NCI-H146 (cell line): Measurements from ENCODE around the gene WSB1.
"Not testable (repeated sequence)": the region's sequence is repeated elsewhere in the genome, so short reads cannot be mapped to it uniquely, and the experiment has no call there.

Experiments used
- DNase-seq: peaks from one replicate; lab custom pipeline; 2025; lab: John Stamatoyannopoulos, UW

Gene WSB1

GRCh38 chr17:27279132-27279531, 14.8 kb upstream of the WSB1 start:
- DNase-seq: not testable (repeated sequence)

DNA sequence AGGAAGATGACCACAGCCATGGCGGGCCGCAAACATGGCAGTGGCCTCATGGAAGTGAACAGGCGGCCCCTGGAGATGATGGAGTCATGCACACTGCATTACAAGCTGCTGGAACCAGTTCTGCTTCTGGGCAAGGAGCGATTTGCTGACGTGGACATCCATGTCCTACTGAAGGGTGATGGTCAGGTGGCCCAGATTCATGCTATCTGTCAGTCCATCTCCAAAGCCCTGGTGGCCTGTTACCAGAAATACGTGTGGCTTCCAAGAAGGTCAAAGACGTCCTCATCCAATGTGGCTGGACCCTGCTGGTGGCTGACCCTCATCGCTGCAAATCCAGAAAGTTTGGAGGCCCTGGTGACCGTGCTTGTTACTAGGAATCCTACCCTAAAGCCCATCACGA, 13.4 kb upstream of the WSB1 start:
- DNase-seq: no peak

DNA sequence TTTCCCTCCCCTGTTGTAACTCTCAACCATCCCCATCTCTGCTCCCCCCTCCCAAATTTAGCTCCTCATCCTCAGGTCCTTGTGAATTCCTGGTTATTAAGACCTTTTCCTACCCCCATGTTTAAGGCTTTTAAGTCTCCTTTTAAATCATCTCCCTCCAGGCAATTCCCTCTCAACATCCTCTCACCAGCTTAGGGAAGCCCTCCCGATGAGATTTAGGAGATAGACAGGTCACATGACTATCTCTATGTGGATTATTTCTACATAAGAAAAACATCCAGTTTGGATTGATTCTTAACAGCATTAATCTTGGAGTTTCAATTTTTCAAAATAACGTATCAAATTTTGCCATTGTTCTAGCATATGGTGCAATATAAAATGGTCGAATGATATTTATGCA, 12.5 kb upstream of the WSB1 start:
- no peak for DNase-seq

DNA sequence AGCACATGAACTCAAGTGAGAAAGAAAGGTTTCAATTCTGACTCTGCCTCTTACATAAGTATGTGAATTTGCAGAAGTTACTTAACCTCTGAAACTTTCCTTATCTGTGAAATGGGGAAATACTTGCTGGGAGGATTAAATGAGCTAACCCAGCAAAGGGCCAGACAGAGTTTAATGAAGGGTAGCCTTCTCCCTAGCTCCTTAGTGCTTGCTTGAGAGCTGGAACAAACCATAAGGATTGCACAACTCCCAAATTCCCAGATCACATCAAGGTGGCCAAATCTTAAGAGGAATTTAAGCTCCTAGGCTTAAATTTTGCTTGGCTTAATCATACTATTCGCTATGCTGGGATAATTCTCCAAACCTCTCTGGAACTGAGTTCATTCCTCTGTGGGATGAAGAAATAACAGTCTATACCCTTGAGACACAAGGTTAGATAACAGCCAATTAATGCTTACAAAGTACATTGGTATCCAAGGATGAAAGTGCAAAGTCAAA, 11.8 kb upstream of the WSB1 start:
- no peak for DNase-seq

- DNase-seq: no peak
Measured at GRCh38 chr17:27283060-27283459, 10.9 kb upstream of the WSB1 start.

GRCh38 chr17:27283751-27284150, 10.2 kb upstream of the WSB1 start:
- DNase-seq: no peak

DNA sequence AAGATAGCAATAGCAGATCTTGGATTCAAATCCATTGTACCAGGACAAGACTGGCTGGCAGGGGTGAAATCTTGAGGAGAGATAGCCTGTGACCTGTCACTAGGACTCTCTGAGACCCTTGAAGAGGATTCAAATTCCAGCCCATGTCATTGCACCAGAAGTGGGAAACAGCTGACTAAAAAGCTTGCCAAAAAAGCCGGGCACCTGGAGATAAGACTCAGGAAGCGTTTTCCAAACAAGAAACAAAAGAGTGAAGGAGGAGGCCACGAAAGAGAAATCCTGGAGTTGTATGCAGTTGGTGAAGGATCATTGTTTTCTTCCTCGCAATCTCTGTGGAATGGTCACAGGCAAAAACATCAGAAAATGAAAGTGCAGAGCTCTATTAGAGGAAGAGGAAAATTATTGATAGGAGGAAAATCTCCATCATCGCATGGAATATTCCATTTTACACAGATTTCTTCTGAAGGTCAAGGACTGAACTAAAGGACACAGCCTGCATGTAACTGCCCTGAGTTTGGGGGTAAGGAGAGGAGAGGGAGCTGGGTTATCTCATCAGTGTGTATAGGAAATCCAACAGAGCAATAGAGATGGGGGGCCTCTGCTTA, 9.0 kb upstream of the WSB1 start:
- no peak for DNase-seq

DNA sequence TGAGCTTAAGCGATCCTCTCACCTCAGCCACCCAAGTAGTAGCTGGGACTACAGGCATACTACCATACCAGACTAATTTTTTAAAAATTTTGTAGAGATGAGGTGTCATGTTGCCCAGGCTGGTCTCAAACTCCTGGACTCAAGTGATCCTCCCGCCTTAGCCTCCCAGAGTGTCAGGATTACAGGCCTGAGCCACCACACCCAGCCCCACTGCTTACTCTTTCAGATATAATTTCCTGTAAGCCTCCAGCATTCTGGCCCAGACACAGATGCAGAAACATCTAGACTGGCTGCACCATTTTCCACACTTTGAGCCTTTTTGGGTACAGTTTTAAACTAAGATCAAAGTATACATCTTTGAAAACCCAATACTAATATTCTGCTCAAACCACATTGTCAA, 8.4 kb upstream of the WSB1 start:
- no peak for DNase-seq

DNA sequence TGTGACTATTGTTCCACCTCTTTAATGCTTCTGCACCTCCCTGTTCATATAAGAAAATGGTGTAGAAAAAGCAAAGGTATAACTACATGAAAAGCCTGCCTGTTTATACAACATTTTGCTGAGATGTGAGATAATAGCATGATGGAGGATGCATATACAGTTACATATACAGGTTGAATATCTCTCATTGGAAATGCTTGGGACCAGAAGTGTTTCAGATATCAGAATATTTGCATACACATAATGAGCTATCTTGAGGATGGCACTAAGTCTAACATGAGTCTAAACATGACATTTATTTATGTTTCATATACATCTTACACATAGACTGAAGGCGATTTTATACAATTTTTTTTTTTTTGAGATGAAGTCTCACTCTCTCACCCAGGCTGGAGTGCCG, 5.7 kb upstream of the WSB1 start:
- no peak for DNase-seq

DNA sequence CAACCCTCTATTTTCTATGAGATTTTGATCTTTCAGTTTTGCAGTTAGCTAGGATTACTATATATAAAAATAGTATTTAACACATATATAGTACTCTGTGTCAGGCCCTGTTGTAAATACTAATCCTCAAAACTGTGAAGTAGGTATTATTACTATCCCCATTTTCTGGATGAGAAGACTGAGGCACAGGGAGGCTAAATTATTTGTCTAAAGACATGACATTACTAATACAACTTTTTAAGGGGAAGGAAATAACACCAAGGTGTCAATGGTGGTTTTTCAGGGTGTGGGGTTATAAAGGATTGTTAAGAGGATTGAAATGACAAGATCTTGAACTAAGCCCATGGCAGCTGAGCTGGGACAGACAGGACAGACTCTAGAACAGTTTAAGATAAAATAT, 4.1 kb upstream of the WSB1 start:
- no peak for DNase-seq

- DNase-seq: peak; percentile 26
Measured at GRCh38 chr17:27290916-27291598, 2.9 kb upstream of the WSB1 start.

DNA sequence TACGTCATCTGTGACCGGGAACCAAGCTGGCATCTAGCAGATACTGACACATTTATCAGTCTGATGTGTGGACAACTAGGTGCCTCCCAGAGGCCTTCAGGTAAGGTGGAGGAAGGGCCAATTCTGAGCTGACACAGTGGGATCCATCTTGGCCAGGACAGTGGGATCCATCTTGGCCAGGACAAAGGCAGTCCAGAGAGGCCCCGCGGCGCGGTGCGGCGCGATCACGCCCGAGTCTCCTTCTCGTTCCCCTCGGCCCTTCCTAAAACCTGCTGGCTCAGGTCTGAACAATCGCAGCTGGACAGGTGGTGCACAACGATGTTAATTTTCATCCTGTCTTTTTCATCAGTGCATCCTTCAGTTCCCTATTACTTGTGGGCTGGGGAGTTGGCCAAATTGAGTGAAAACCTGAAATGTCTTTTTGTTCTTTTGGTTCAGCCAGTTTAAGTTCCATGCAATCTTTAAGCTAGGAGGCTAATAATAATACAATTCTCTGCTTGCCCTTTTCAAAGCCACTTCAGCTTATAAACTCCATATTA, 486 bp upstream of the WSB1 start:
- DNase-seq: peak; percentile 61

DNA sequence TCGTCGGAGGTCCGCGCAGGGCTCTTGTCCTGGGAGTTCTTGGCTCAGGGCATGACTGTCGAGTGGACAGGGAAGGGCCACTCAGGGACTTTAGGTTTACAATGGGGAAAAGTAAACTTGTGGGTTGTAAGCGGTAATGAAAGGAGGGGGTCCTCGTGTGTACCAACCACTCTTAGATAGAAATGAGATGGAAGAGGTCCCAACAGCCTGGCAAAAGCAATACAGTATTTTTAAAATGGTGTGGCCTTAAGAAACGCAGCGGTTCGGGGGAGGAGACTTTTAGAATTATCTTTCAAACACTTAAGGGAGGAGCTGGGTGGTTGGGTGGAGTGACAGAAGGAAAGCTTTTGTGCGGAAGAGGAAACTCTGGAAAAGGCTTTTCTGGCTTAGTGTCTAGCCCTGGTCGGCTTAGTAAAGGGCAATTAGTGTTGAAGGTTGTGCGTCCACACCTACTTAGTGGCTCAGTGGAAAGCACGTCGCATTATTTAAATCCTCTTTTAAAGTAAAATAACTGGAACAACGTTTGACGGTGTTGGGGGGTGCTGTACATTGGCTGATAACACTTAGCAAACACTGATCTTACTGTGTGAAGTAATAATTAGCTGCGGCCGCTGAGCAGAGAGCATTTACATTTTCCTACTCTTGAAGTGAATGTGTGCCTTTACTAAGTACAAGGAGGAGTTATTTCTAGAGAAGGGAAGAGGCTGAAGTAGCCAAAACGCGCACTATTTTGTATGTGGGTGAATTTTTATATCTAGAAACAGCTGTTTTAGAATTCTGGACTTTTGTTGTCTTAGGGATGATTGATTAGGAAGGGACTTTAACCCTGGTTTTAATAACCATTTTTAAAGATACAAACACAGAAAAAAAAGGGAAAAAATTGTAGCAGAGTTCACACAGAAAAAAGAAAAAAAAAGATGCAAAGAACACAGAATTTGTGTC, 1.0 kb downstream of the WSB1 start:
- DNase-seq: peak; percentile 70

- no peak for DNase-seq
Measured at GRCh38 chr17:27295945-27296344, 2.0 kb downstream of the WSB1 start.

DNA sequence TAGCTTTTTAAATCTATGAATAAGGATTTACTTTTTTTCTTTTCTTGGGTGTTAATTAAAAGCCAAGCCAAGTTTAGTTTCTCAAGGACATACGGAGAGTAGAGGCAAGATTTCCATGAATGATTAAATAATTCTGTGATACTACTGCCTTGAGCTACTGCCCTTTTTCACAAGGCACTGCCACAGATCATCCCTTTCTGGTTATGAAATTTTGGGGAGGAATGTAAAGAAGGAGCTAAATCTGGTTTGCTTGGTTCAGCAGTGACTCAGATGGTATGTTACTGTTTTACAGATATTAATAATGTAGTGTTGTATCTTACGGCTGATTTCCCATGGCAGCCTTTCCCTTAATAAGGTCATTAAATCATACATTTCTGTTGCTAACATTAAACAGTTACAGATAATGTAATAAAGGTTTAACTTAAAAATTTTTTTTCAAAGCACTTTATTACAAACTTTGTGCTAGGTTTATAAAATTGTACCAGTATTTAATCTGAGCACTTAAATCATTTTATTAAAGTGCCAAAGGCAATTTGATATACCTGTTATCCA, 2.6 kb downstream of the WSB1 start:
- no peak for DNase-seq

DNA sequence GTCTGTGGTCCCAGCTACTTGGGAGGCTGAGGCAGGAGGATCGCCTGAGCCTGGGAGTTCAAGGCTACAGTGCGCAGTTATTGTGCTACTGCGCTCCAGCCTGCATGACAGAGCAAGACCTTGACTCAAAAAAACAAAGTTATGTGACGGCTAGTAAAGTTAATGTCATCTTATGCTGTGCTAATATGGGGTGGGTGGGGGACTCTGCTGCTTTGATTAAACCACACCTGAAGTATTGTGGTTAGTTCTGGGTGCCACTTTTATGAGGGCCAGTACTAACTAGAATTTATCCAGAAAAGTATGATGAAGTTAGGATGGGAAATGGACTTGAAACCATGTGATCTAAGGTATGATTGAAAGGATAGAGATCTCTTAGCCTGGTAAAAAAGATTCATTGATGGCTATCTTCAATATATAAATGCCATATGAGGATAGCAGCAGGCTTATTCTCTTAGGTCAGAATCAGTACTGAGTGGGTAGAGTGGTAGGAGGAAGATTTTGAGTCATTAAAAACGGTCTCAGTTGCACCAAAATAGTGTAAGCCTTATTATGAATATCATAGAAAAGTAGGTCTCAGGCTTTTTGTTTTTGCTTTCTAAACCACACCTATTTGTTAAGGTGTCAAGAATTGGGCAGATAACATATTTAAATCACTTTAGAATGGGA, 5.6 kb downstream of the WSB1 start:
- DNase-seq: no peak

DNA sequence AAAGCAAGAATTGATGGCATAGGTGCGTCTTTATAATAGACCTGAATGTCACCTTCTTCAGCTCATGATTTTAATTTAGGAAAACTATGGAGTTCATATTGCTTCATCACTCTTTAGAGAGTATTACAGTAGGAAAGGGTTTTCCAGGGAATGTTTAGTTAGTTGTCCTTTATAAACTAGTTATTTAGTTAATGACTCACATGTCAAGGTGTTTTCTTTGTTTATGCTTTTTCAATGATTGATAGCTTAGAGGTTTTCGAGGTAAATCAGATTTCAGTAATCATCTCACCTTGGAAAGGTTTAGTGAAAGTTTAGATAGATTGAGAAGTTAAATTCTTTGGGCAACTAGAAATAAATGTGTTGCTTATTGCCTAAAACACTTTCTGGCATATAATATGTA, 9.8 kb downstream of the WSB1 start:
- no peak for DNase-seq

DNA sequence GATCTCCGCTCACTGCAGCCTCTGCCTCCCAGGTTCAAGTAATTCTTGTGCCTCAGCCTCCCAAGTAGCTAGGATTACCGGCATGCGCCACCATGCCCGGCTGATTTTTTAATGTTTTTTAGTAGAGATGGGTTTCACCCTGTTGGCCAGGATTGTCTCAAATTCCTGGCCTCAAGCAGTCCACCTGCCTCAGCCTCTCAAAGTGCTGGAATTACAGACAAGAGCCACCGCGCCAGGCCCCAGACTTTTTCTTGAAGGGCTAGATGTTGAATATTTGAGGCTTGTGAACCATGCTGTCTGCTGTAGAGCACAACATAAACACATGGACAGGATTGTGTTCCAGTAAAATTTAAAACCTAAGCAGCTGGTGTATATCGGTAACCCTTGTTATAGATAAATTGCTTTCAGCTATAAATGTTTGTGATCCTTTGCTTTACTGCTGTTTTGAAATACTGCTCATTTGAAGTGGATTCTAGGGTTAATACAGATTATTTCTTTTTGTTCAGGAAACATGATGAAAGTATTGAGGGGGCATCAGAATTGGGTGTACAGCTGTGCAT, 12.4 kb downstream of the WSB1 start:
- DNase-seq: no peak

GRCh38 chr17:27310565-27311110, 16.7 kb downstream of the WSB1 start:
- no peak for DNase-seq

DNA sequence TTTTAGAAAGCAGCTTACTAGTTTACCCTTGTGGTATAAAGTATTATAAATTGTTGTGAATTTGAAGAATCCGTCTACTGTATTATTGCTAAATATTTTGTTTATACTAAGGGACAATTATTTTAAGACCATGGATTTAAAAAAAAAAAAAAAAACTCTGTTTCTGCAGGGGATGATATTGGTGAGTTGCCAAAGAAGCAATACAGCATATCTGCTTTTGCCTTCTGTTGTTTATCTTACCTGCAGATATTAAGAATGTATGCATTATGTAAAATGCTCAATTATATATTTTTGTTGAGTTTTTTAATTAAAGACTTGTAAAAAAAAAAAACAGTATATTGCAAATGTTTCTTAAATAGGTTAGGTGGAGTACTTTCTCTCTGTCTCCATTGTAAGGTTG, 19.4 kb downstream of the WSB1 start:
- DNase-seq: no peak

GRCh38 chr17:27315322-27315721, 21.4 kb downstream of the WSB1 start:
- DNase-seq: no peak
